ENCODE results near the gene XPA. TPM values are rescaled to one million over a fixed set of nuclear protein-coding genes. Genes with fewer than 3 reads are reported as not detected.
A peak's percentile ranks its signal among the peaks of the same experiment; 100 is the strongest.
"Not testable (repeated sequence)": the region's sequence is repeated elsewhere in the genome, so short reads cannot be mapped to it uniquely, and the experiment has no call there.

Gene XPA
- total RNA-seq, result 10 to 100 TPM; 15.4 to 18.6 TPM

- Mint-ChIP-seq H3K27me3 (peaks cover 4% of the 10 kb centered on the region), H3K4me1 (peaks cover 45% of the 10 kb centered on the region), H3K9me3 (no peaks in the 10 kb centered on the region), H3K27ac (peak within 1 kb of the TSS; percentile 91), H3K36me3 (peaks cover 9% of the 10 kb centered on the region), H3K4me3 (peak within 1 kb of the TSS; percentile 85)
- POLR2A ChIA-PET, result interaction anchor here (0.6 to 2.4 kb wide), 9 partner anchors 9 to 459 kb away, joined by 3 to 27 read pairs (median 4); partner anchors contain the start of genes NCBP1, TRMO and TSTD2
- DNase-seq (peak; percentile 97), ATAC-seq (ENCODE audit: low read depth) (peak; percentile 97)
Measured at GRCh38 chr9:97696803-97697601, at the start of gene XPA. TSS of gene XPA (minus strand) at chr9:97697340. CDS start at chr9:97697292, 48 bp downstream.

GRCh38 chr9:97744710-97745708 is 47.9 kb upstream of the XPA start:
- ATAC-seq (ENCODE audit: low read depth), result no peak
- no peak for DNase-seq
- no peak overlapping the region for H3K27ac Mint-ChIP-seq
- no peaks in the 10 kb centered on the region for H3K36me3 Mint-ChIP-seq
- peaks cover 6% of the 10 kb centered on the region for H3K4me1 Mint-ChIP-seq
- POLR2A ChIA-PET, result no interaction called here
- no peak overlapping the region for H3K4me3 Mint-ChIP-seq
- no peaks in the 10 kb centered on the region for H3K9me3 Mint-ChIP-seq
- H3K27me3 Mint-ChIP-seq, result peaks cover 53% of the 10 kb centered on the region

GRCh38 chr9:97744025-97744424 is 46.9 kb upstream of the XPA start:
- H3K4me1 Mint-ChIP-seq; H3K36me3 Mint-ChIP-seq; DNase-seq; POLR2A ChIA-PET; H3K4me3 Mint-ChIP-seq; ATAC-seq (ENCODE audit: low read depth); H3K9me3 Mint-ChIP-seq; H3K27ac Mint-ChIP-seq: not testable (repeated sequence)
- H3K27me3 Mint-ChIP-seq, result peaks cover 54% of the 10 kb centered on the region

GRCh38 chr9:97742545-97742944 is 45.4 kb upstream of the XPA start:
- Mint-ChIP-seq H3K36me3 (no peaks in the 10 kb centered on the region), H3K27ac (no peak overlapping the region)
- POLR2A ChIA-PET, result no interaction called here

GRCh38 chr9:97741947-97742346 is 44.8 kb upstream of the XPA start:
- Mint-ChIP-seq H3K4me3 (no peak overlapping the region), H3K36me3 (no peaks in the 10 kb centered on the region), H3K27me3 (peaks cover 59% of the 10 kb centered on the region), H3K9me3 (no peaks in the 10 kb centered on the region), H3K4me1 (peaks cover 6% of the 10 kb centered on the region), H3K27ac (no peak overlapping the region)
- no peak for ATAC-seq (ENCODE audit: low read depth)
- no peak for DNase-seq
- POLR2A ChIA-PET, result no interaction called here

More at GRCh38 chr9:97742545-97742944, 45.4 kb upstream of the XPA start:
- Mint-ChIP-seq H3K27me3 (peaks cover 58% of the 10 kb centered on the region), H3K4me3 (no peak overlapping the region), H3K4me1 (peaks cover 6% of the 10 kb centered on the region), H3K9me3 (no peaks in the 10 kb centered on the region)
- ATAC-seq (ENCODE audit: low read depth) (no peak), DNase-seq (no peak)

GRCh38 chr9:97740848-97741821 is 44.0 kb upstream of the XPA start:
- DNase-seq (peak; percentile 59), ATAC-seq (ENCODE audit: low read depth) (peak; percentile 74)
- peaks cover 6% of the 10 kb centered on the region for H3K4me1 Mint-ChIP-seq
- H3K9me3 Mint-ChIP-seq, result no peaks in the 10 kb centered on the region
- H3K27ac Mint-ChIP-seq, result no peak overlapping the region
- H3K27me3 Mint-ChIP-seq, result peaks cover 56% of the 10 kb centered on the region
- H3K4me3 Mint-ChIP-seq, result peak overlapping the region; percentile 65
- H3K36me3 Mint-ChIP-seq, result no peaks in the 10 kb centered on the region
- POLR2A ChIA-PET, result no interaction called here

- DNase-seq (no peak), ATAC-seq (ENCODE audit: low read depth) (no peak)
- POLR2A ChIA-PET, result no interaction called here
- no peaks in the 10 kb centered on the region for H3K36me3 Mint-ChIP-seq
- no peak overlapping the region for H3K27ac Mint-ChIP-seq
- H3K9me3 Mint-ChIP-seq, result no peaks in the 10 kb centered on the region
- peaks cover 38% of the 10 kb centered on the region for H3K27me3 Mint-ChIP-seq
- peaks cover 6% of the 10 kb centered on the region for H3K4me1 Mint-ChIP-seq
- no peak overlapping the region for H3K4me3 Mint-ChIP-seq
Measured at GRCh38 chr9:97737429-97737828, 40.3 kb upstream of the XPA start.

GRCh38 chr9:97735070-97735600 is 38.0 kb upstream of the XPA start:
- Mint-ChIP-seq H3K36me3 (no peaks in the 10 kb centered on the region), H3K4me3 (no peak overlapping the region), H3K27me3 (peaks cover 22% of the 10 kb centered on the region), H3K27ac (no peak overlapping the region), H3K9me3 (no peaks in the 10 kb centered on the region), H3K4me1 (no peaks in the 10 kb centered on the region)
- no peak for ATAC-seq (ENCODE audit: low read depth)
- DNase-seq, result no peak
- POLR2A ChIA-PET, result no interaction called here

- POLR2A ChIA-PET, result no interaction called here
- no peaks in the 10 kb centered on the region for H3K4me1 Mint-ChIP-seq
- H3K4me3 Mint-ChIP-seq, result no peak overlapping the region
- H3K36me3 Mint-ChIP-seq, result no peaks in the 10 kb centered on the region
- no peak for ATAC-seq (ENCODE audit: low read depth)
- no peak for DNase-seq
- H3K9me3 Mint-ChIP-seq, result no peaks in the 10 kb centered on the region
- no peak overlapping the region for H3K27ac Mint-ChIP-seq
- H3K27me3 Mint-ChIP-seq, result peaks cover 26% of the 10 kb centered on the region
Measured at GRCh38 chr9:97726716-97727115, 29.6 kb upstream of the XPA start.

- POLR2A ChIA-PET, result no interaction called here
- ATAC-seq (ENCODE audit: low read depth) (no peak), DNase-seq (no peak)
- Mint-ChIP-seq H3K4me1 (no peaks in the 10 kb centered on the region), H3K27ac (no peak overlapping the region), H3K36me3 (no peaks in the 10 kb centered on the region), H3K4me3 (no peak overlapping the region), H3K9me3 (no peaks in the 10 kb centered on the region), H3K27me3 (peaks cover 29% of the 10 kb centered on the region)
Measured at GRCh38 chr9:97723819-97724218, 26.7 kb upstream of the XPA start.

- Mint-ChIP-seq H3K4me3 (no peak overlapping the region), H3K27ac (no peak overlapping the region), H3K4me1 (peaks cover 2% of the 10 kb centered on the region), H3K27me3 (peaks cover 32% of the 10 kb centered on the region), H3K36me3 (no peaks in the 10 kb centered on the region), H3K9me3 (no peaks in the 10 kb centered on the region)
- ATAC-seq (ENCODE audit: low read depth), result no peak
- no peak for DNase-seq
- POLR2A ChIA-PET, result no interaction called here
Measured at GRCh38 chr9:97722331-97722730, 25.2 kb upstream of the XPA start.

- Mint-ChIP-seq H3K27me3 (peaks cover 32% of the 10 kb centered on the region), H3K4me3 (no peak overlapping the region), H3K4me1 (peaks cover 2% of the 10 kb centered on the region), H3K27ac (no peak overlapping the region), H3K9me3 (no peaks in the 10 kb centered on the region), H3K36me3 (no peaks in the 10 kb centered on the region)
- ATAC-seq (ENCODE audit: low read depth) (no peak), DNase-seq (no peak)
- POLR2A ChIA-PET, result no interaction called here
Measured at GRCh38 chr9:97721396-97721795, 24.3 kb upstream of the XPA start.

Data from activated naive CD8-positive, alpha-beta T cell treated with anti-CD3 and anti-CD28 coated beads, Interleukin-2, amount 10 ng/mL, durations not matched to agents 7 days and 5 days (primary cell).